WTC11 (cell line): ENCODE measurements around the gene PSD4. TPM values are rescaled to one million over a fixed set of nuclear protein-coding genes. Genes with fewer than 3 reads are reported as not detected.
"Not testable (repeated sequence)": the region's sequence is repeated elsewhere in the genome, so short reads cannot be mapped to it uniquely, and the experiment has no call there.

Experiments
- ATAC-seq: fragments of 200-7000 bp; cut with Tn5 transposase; 2 replicates; pipeline ENCODE4 v1.10.0; 2021; ENCODE audit warnings: mild to moderate bottlenecking, moderate library complexity
- CTCF ChIA-PET: fragments of 300-600 bp; sonication (Branson Sonifier 250); formaldehyde crosslinking; loops from one replicate; lab custom pipeline; 2021; ENCODE audit warnings: antibody characterized with exemption; lab: Charles Lee
- POLR2A ChIA-PET: fragments of 350-600 bp; sonication (Branson Sonifier 250); formaldehyde crosslinking; loops from one replicate; lab custom pipeline; 2021; ENCODE audit warnings: antibody characterized with exemption; lab: Charles Lee
- DNase-seq: peaks from one replicate; pipeline ENCODE4 v3.0.0; 2021; ENCODE audit warnings: low spot score
- H3K27ac Mint-ChIP-seq: 2 replicates; pipeline ENCODE4 v1.8.0; 2021; ENCODE audit warnings: mixed read lengths
- H3K27me3 Mint-ChIP-seq: 2 replicates; pipeline ENCODE4 v1.8.0; 2021; ENCODE audit warnings: low read depth, mild to moderate bottlenecking, moderate library complexity, mixed read lengths
- H3K36me3 Mint-ChIP-seq: 2 replicates; pipeline ENCODE4 v1.8.0; 2021; ENCODE audit warnings: mixed read lengths
- H3K4me1 Mint-ChIP-seq: 2 replicates; pipeline ENCODE4 v1.8.0; 2022; ENCODE audit warnings: mixed read lengths
- H3K4me3 Mint-ChIP-seq: 2 replicates; pipeline ENCODE4 v1.8.0; 2021; ENCODE audit warnings: mild to moderate bottlenecking, moderate library complexity, mixed read lengths
- H3K9me3 Mint-ChIP-seq: 2 replicates; pipeline ENCODE4 v1.8.0; 2021; ENCODE audit warnings: mixed read lengths
- CREB1 ChIP-seq: sonication (generic); formaldehyde crosslinking; IDR thresholded peaks from 2 replicates; pipeline ENCODE4 v1.8.0; 2023; ENCODE audit warnings: mild to moderate bottlenecking, missing genetic modification reagents
- FOXJ3 ChIP-seq: sonication (generic); formaldehyde crosslinking; IDR thresholded peaks from 2 replicates; pipeline ENCODE4 v1.9.0; 2021; ENCODE audit warnings: missing genetic modification reagents, mild to moderate bottlenecking, borderline replicate concordance
- JUN ChIP-seq: sonication (generic); formaldehyde crosslinking; IDR thresholded peaks from 2 replicates; pipeline ENCODE4 v1.8.0; 2023; ENCODE audit warnings: mild to moderate bottlenecking, missing genetic modification reagents
- MYBL2 ChIP-seq: sonication (generic); formaldehyde crosslinking; IDR thresholded peaks from 2 replicates; pipeline ENCODE4 v1.8.1; 2023; ENCODE audit warnings: mild to moderate bottlenecking, moderate library complexity, missing genetic modification reagents
- NR3C1 ChIP-seq: sonication (generic); formaldehyde crosslinking; conservative IDR thresholded peaks from 2 replicates; pipeline ENCODE4 v1.8.1; 2023; ENCODE audit warnings: low read depth, mild to moderate bottlenecking, missing genetic modification reagents
- SP1 ChIP-seq: sonication (generic); formaldehyde crosslinking; conservative IDR thresholded peaks from 2 replicates; pipeline ENCODE4 v1.8.1; 2022; ENCODE audit warnings: missing genetic modification reagents
- TEAD1 ChIP-seq: sonication (generic); formaldehyde crosslinking; IDR thresholded peaks from 2 replicates; pipeline ENCODE4 v1.8.0; 2022; ENCODE audit warnings: mild to moderate bottlenecking, missing genetic modification reagents
- ZNF121 ChIP-seq: sonication (generic); formaldehyde crosslinking; IDR thresholded peaks from 2 replicates; pipeline ENCODE4 v1.8.0; 2023; ENCODE audit warnings: missing genetic modification reagents
- ZNF219 ChIP-seq: sonication (generic); formaldehyde crosslinking; IDR thresholded peaks from 2 replicates; pipeline ENCODE4 v1.8.0; 2023; ENCODE audit warnings: missing genetic modification reagents, mild to moderate bottlenecking, borderline replicate concordance
- ZNF232 ChIP-seq: sonication (generic); formaldehyde crosslinking; IDR thresholded peaks from 2 replicates; pipeline ENCODE4 v1.8.0; 2022; ENCODE audit warnings: mild to moderate bottlenecking, missing genetic modification reagents
- ZNF317 ChIP-seq: sonication (generic); formaldehyde crosslinking; IDR thresholded peaks from 2 replicates; pipeline ENCODE4 v1.8.1; 2023; ENCODE audit warnings: low read depth, mild to moderate bottlenecking, moderate library complexity, missing genetic modification reagents, borderline replicate concordance
- ZNF416 ChIP-seq: fragments of 250-450 bp; sonication (Bioruptor Pico); IDR thresholded peaks from 2 replicates; pipeline ENCODE4 v1.9.0; 2021; ENCODE audit warnings: mild to moderate bottlenecking, inconsistent platforms
- ZNF423 ChIP-seq: fragments of 250-450 bp; sonication (Bioruptor Pico); IDR thresholded peaks from 2 replicates; pipeline ENCODE4 v2.1.2; 2022; ENCODE audit warnings: mild to moderate bottlenecking, moderate library complexity
- total RNA-seq: library from RNA; stranded (reverse); gene quantifications from 3 replicates; pipeline ENCODE4 v1.2.3, GENCODE V29; 2021
- TF ChIP-seq, protein P1 (sequence below): sonication (generic); formaldehyde crosslinking; IDR thresholded peaks from 2 replicates; pipeline ENCODE4 v1.8.1; 2022; ENCODE audit warnings: low read depth, missing genetic modification reagents, borderline replicate concordance
- TF ChIP-seq, protein P2 (sequence below): sonication (generic); formaldehyde crosslinking; IDR thresholded peaks from 2 replicates; pipeline ENCODE4 v1.8.1; 2023; ENCODE audit warnings: mild to moderate bottlenecking, missing genetic modification reagents
- TF ChIP-seq, protein P3 (sequence below): sonication (generic); formaldehyde crosslinking; IDR thresholded peaks from 2 replicates; pipeline ENCODE4 v1.8.1; 2023; ENCODE audit warnings: mild to moderate bottlenecking, missing genetic modification reagents, moderate library complexity
- TF ChIP-seq, protein P4 (sequence below): sonication (generic); formaldehyde crosslinking; IDR thresholded peaks from 2 replicates; pipeline ENCODE4 v1.8.0; 2022; ENCODE audit warnings: mild to moderate bottlenecking, missing genetic modification reagents
- TF ChIP-seq, protein P5 (sequence below): fragments of 250-450 bp; sonication (Bioruptor Pico); IDR thresholded peaks from 2 replicates; pipeline ENCODE4 v1.9.0; 2021; ENCODE audit warnings: moderate library complexity, mild to moderate bottlenecking, inconsistent platforms, borderline replicate concordance
- TF ChIP-seq, protein P6 (sequence below): sonication (generic); formaldehyde crosslinking; IDR thresholded peaks from 2 replicates; pipeline ENCODE4 v1.8.0; 2022; ENCODE audit warnings: mild to moderate bottlenecking, missing genetic modification reagents
- TF ChIP-seq, protein P7 (sequence below): fragments of 200-600 bp; IDR thresholded peaks from 2 replicates; pipeline ENCODE4 v1.8.0; 2022; ENCODE audit warnings: antibody characterized with exemption

Gene PSD4
- total RNA-seq, 1 experiment from 2014 or later: 1.5 TPM

DNA sequence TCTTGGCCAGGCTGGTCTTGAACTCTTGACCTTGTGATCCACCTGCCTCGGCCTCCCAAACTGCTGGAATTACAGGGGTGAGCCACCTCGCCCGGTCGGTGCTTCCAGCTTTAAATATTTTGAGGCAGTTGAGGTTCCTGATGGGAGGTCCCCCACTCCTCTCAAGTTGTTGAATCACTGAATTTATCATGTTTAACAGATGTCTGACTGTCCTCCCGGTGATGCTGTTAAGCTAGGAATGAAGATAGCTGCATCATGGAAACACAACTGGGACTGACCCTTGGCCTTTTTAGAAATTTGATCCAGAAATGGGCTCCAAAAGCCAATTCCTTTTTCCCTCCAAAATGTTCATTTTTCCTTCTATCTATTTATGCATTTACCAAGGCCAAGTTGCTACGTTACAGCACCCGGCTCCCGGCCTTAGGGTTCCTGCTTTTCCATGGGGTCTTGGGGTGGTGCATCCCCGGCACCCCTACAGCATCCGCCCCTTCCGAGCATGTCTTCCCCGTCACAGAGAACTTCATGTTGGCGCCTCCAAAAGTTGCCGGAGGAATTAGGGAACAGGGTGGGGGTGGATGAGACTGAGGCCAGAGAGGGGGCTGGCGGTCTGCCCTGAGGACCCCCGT lies 61.1 kb downstream of the PSD4 start:
- Mint-ChIP-seq H3K27ac (no peak overlapping the region), H3K36me3 (no peaks in the 10 kb centered on the region), H3K9me3 (peaks cover 3% of the 10 kb centered on the region; the same call in 1 of the 2 replicates), H3K27me3 (0 out of 2 replicates have a peak, but pooled peaks cover 4% of the 10 kb centered on the region), H3K4me3 (peak overlapping the region; percentile 72), H3K4me1 (no peaks in the 10 kb centered on the region)
- TF ChIP-seq SP1 (CRISPR knock-in tag): no peak
- no peak for TF ChIP-seq ZNF219 (CRISPR knock-in tag)
- no peak for TF ChIP-seq CREB1
- no peak for TF ChIP-seq FOXJ3
- TF ChIP-seq, protein P1, sequence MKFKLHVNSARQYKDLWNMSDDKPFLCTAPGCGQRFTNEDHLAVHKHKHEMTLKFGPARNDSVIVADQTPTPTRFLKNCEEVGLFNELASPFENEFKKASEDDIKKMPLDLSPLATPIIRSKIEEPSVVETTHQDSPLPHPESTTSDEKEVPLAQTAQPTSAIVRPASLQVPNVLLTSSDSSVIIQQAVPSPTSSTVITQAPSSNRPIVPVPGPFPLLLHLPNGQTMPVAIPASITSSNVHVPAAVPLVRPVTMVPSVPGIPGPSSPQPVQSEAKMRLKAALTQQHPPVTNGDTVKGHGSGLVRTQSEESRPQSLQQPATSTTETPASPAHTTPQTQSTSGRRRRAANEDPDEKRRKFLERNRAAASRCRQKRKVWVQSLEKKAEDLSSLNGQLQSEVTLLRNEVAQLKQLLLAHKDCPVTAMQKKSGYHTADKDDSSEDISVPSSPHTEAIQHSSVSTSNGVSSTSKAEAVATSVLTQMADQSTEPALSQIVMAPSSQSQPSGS (CRISPR knock-in tag): no peak
- no peak for TF ChIP-seq ZNF317 (CRISPR knock-in tag)
- CTCF ChIA-PET: interaction anchor here (1.2 to 3.6 kb wide), 4 partner anchors 31 to 173 kb away, joined by 4 to 19 read pairs (median 9); no protein-coding TSS in a partner anchor
- no peak for DNase-seq
- POLR2A ChIA-PET: interaction anchor here (1.0 kb wide), 1 partner anchor 43 kb away, joined by 3 read pairs; no protein-coding TSS in a partner anchor
- ATAC-seq: no peak; the same call in 1 of the 2 replicates

DNA sequence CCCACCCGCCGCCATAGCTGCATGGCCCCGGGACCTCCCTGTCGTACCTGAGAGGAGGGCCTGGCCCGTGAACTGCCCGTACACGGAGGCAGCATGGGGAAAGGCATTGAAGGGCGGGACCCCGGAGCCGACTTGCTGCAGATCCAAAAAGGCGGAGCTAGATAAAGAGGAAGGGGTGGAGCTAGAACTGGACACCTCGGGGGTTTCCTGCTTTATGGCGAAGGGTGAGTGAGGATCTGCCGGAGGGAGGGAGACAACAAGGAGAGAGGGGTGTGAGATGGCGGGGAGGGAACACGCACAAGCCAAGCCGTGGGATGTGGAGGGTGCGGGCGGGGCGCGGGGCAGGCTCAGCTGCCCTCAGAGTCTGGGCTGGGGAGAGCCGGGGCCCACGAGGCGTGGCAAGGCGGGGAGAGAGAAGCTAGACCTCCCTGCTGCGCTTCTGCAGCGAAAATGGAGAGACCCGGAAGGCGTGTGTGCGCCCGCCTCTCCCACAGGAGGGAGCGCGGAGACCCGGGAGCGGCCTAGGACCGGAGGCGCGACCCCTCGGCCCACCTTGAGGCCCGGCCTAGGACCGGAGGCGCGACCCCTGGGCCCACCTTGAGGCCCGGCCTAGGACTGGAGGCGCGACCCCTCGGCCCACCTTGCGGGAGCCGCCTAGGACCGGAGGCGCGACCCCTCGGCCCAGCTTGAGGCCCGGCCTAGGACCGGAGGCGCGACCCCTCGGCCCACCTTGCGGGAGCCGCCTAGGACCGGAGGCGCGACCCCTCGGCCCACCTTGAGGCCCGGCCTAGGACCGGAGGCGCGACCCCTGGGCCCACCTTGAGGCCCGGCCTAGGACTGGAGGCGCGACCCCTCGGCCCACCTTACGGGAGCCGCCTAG lies 61.8 kb downstream of the PSD4 start:
- peak; percentile 87 for ATAC-seq
- ChIA-PET CTCF (interaction anchor here (1.4 to 3.6 kb wide), 3 partner anchors 31 to 172 kb away, joined by 4 to 19 read pairs (median 14); no protein-coding TSS in a partner anchor), POLR2A (interaction anchor here (1.0 kb wide), 1 partner anchor 42 kb away, joined by 3 read pairs; no protein-coding TSS in a partner anchor)
- not testable (repeated sequence) for H3K36me3 Mint-ChIP-seq, H3K27me3 Mint-ChIP-seq, H3K27ac Mint-ChIP-seq, H3K4me1 Mint-ChIP-seq, H3K9me3 Mint-ChIP-seq
- DNase-seq: peak; percentile 46
- peak overlapping the region; percentile 72 for H3K4me3 Mint-ChIP-seq

DNA sequence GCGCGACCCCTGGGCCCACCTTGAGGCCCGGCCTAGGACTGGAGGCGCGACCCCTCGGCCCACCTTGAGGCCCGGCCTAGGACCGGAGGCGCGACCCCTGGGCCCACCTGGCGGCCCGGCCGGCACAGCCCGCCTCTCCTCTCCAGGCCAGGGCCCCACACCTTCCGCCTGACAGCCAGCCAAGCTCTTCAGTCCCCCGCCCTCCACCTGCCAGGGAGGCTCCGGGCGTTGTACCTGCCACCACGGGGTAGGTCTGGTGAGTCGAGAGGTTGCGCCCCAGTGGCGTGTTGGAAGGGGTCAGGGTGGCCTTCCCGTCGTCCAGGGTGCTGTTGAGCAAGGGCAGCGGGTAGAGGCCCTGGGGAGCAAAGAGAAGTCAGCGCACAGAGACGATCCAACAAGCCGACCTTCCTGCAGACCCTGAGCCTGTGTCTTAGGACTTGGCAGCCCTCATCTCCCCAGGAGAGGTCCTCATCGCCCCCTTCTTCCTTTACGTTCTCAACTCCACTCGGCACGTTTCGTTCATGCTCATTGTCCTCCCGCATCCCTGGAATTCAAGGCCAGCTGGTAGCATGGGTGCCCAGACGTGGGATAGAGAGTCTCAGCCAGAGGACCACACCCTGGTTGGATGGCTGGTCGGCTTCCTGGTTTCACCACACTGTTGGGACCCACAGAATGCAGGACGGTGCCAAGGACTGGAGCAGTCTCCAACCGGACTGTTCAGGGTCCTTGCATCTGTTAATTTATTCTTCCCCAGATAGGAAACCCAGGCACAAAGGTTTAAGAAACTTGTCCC lies 62.8 kb downstream of the PSD4 start:
- H3K27me3 Mint-ChIP-seq: no peaks in the 10 kb centered on the region
- peaks cover 3% of the 10 kb centered on the region; the same call in 1 of the 2 replicates for H3K9me3 Mint-ChIP-seq
- DNase-seq: no peak
- POLR2A ChIA-PET: no interaction called here
- no peaks in the 10 kb centered on the region for H3K36me3 Mint-ChIP-seq
- 0 out of 2 replicates have a peak, but pooled peaks cover 3% of the 10 kb centered on the region for H3K4me1 Mint-ChIP-seq
- no peak for ATAC-seq
- no peak overlapping the region for H3K27ac Mint-ChIP-seq
- CTCF ChIA-PET: interaction anchor here (1.6 to 2.7 kb wide), 2 partner anchors 38 kb away, joined by 5 to 14 read pairs; no protein-coding TSS in a partner anchor
- peak overlapping the region; percentile 50 for H3K4me3 Mint-ChIP-seq
- TF ChIP-seq, protein P2, sequence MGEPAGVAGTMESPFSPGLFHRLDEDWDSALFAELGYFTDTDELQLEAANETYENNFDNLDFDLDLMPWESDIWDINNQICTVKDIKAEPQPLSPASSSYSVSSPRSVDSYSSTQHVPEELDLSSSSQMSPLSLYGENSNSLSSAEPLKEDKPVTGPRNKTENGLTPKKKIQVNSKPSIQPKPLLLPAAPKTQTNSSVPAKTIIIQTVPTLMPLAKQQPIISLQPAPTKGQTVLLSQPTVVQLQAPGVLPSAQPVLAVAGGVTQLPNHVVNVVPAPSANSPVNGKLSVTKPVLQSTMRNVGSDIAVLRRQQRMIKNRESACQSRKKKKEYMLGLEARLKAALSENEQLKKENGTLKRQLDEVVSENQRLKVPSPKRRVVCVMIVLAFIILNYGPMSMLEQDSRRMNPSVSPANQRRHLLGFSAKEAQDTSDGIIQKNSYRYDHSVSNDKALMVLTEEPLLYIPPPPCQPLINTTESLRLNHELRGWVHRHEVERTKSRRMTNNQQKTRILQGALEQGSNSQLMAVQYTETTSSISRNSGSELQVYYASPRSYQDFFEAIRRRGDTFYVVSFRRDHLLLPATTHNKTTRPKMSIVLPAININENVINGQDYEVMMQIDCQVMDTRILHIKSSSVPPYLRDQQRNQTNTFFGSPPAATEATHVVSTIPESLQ (CRISPR knock-in tag): no peak
- TF ChIP-seq MYBL2 (CRISPR knock-in tag): no peak
- TF ChIP-seq, protein P3, sequence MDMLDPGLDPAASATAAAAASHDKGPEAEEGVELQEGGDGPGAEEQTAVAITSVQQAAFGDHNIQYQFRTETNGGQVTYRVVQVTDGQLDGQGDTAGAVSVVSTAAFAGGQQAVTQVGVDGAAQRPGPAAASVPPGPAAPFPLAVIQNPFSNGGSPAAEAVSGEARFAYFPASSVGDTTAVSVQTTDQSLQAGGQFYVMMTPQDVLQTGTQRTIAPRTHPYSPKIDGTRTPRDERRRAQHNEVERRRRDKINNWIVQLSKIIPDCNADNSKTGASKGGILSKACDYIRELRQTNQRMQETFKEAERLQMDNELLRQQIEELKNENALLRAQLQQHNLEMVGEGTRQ: no peak
- TF ChIP-seq, protein P4, sequence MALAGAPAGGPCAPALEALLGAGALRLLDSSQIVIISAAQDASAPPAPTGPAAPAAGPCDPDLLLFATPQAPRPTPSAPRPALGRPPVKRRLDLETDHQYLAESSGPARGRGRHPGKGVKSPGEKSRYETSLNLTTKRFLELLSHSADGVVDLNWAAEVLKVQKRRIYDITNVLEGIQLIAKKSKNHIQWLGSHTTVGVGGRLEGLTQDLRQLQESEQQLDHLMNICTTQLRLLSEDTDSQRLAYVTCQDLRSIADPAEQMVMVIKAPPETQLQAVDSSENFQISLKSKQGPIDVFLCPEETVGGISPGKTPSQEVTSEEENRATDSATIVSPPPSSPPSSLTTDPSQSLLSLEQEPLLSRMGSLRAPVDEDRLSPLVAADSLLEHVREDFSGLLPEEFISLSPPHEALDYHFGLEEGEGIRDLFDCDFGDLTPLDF (CRISPR knock-in tag): no peak
- TF ChIP-seq TEAD1 (CRISPR knock-in tag): no peak
- no peak for TF ChIP-seq JUN (CRISPR knock-in tag)
- TF ChIP-seq ZNF317 (CRISPR knock-in tag): no peak
- no peak for TF ChIP-seq ZNF232 (CRISPR knock-in tag)
- TF ChIP-seq, protein P5, sequence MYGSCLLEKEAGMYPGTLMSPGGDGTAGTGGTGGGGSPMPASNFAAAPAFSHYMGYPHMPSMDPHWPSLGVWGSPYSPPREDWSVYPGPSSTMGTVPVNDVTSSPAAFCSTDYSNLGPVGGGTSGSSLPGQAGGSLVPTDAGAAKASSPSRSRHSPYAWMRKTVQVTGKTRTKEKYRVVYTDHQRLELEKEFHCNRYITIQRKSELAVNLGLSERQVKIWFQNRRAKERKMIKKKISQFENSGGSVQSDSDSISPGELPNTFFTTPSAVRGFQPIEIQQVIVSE: no peak
- TF ChIP-seq NR3C1 (CRISPR knock-in tag): no peak
- TF ChIP-seq, protein P6, sequence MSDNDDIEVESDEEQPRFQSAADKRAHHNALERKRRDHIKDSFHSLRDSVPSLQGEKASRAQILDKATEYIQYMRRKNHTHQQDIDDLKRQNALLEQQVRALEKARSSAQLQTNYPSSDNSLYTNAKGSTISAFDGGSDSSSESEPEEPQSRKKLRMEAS (CRISPR knock-in tag): no peak
- no peak for TF ChIP-seq ZNF121 (CRISPR knock-in tag)
- TF ChIP-seq, protein P7, sequence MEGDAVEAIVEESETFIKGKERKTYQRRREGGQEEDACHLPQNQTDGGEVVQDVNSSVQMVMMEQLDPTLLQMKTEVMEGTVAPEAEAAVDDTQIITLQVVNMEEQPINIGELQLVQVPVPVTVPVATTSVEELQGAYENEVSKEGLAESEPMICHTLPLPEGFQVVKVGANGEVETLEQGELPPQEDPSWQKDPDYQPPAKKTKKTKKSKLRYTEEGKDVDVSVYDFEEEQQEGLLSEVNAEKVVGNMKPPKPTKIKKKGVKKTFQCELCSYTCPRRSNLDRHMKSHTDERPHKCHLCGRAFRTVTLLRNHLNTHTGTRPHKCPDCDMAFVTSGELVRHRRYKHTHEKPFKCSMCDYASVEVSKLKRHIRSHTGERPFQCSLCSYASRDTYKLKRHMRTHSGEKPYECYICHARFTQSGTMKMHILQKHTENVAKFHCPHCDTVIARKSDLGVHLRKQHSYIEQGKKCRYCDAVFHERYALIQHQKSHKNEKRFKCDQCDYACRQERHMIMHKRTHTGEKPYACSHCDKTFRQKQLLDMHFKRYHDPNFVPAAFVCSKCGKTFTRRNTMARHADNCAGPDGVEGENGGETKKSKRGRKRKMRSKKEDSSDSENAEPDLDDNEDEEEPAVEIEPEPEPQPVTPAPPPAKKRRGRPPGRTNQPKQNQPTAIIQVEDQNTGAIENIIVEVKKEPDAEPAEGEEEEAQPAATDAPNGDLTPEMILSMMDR: no peak
- no peak for TF ChIP-seq ZNF416 (CRISPR knock-in tag)
- TF ChIP-seq ZNF423 (CRISPR knock-in tag): no peak
